Stimulated activated memory B cell treated with anti-CD40 and anti-IgM and Interleukin-4, amounts not matched to agents 10 μg/mL and 1 μg/mL and 100 μg/mL, for 72 hours (primary cell): ENCODE data around the gene RIOX2.
"Not testable (repeated sequence)": the region's sequence is repeated elsewhere in the genome, so short reads cannot be mapped to it uniquely, and the experiment has no call there.

Experiments
- ATAC-seq: fragments of 150-1000 bp; cut with Tn5 transposase; 2 replicates; pipeline ENCODE4 v1.10.0; 2021
- H3K27ac Mint-ChIP-seq: one replicate; pipeline ENCODE4 v1.8.0; 2022; ENCODE audit warnings: mild to moderate bottlenecking, mixed read lengths
- H3K27me3 Mint-ChIP-seq: one replicate; pipeline ENCODE4 v1.8.0; 2022; ENCODE audit warnings: mixed read lengths
- H3K36me3 Mint-ChIP-seq: one replicate; pipeline ENCODE4 v1.8.0; 2022; ENCODE audit warnings: mixed read lengths
- H3K4me1 Mint-ChIP-seq: one replicate; pipeline ENCODE4 v1.8.0; 2022; ENCODE audit warnings: mixed read lengths
- H3K4me3 Mint-ChIP-seq: one replicate; pipeline ENCODE4 v1.8.0; 2022; ENCODE audit warnings: mild to moderate bottlenecking, moderate library complexity, mixed read lengths
- H3K9me3 Mint-ChIP-seq: one replicate; pipeline ENCODE4 v1.8.0; 2022; ENCODE audit warnings: mixed read lengths

Gene RIOX2

GRCh38 chr3:97971679-97972567, at the start of gene RIOX2:
TSS of gene RIOX2 (minus strand) at chr3:97972431. CDS start at chr3:97967593, 4,838 bp downstream.
- Mint-ChIP-seq H3K9me3 (no peaks in the 10 kb centered on the region), H3K27me3 (no peaks in the 10 kb centered on the region), H3K36me3 (peaks cover 15% of the 10 kb centered on the region), H3K4me3 (peak within 1 kb of the TSS; percentile 93), H3K27ac (peak within 1 kb of the TSS; percentile 91), H3K4me1 (peaks cover 61% of the 10 kb centered on the region)
- ATAC-seq = peak; percentile 96

DNA sequence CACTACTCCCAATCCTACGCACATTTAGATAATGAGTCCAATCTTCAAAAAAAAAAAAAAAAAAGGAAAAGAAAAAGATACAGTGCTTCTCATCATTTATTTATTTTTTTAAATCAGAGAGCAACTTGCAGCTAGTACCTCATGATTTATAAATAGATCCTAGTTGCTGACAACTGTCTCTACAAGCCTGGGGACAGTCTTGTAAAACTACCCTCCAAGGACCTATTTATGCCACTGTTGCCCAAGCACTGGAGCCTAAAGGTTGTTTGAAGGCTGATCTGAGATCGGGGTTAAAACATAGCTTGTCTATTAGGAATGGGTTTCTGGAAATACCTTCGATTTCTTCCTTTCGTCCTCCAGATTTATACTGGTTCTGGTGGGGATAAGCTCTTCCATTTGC, 48.2 kb upstream of the RIOX2 start:
- Mint-ChIP-seq H3K36me3 (no peaks in the 10 kb centered on the region), H3K9me3 (no peaks in the 10 kb centered on the region), H3K4me3 (no peak overlapping the region)

GRCh38 chr3:98018301-98018700, 46.1 kb upstream of the RIOX2 start:
- no peaks in the 10 kb centered on the region for H3K9me3 Mint-ChIP-seq
- H3K4me3 Mint-ChIP-seq = no peak overlapping the region
- H3K27me3 Mint-ChIP-seq = peaks cover 6% of the 10 kb centered on the region
- H3K27ac Mint-ChIP-seq = no peak overlapping the region
- ATAC-seq = no peak
- no peaks in the 10 kb centered on the region for H3K36me3 Mint-ChIP-seq
- peaks cover 4% of the 10 kb centered on the region for H3K4me1 Mint-ChIP-seq

More for the DNA sequence above, 48.2 kb upstream of the RIOX2 start:
- Mint-ChIP-seq H3K27ac (no peak overlapping the region), H3K27me3 (peaks cover 9% of the 10 kb centered on the region), H3K4me1 (peaks cover 5% of the 10 kb centered on the region)
- no peak for ATAC-seq

- H3K4me1 Mint-ChIP-seq = no peaks in the 10 kb centered on the region
- H3K36me3 Mint-ChIP-seq = no peaks in the 10 kb centered on the region
- H3K27me3 Mint-ChIP-seq = peaks cover 15% of the 10 kb centered on the region
- H3K4me3 Mint-ChIP-seq = no peak overlapping the region
- no peaks in the 10 kb centered on the region for H3K9me3 Mint-ChIP-seq
- no peak for ATAC-seq
- H3K27ac Mint-ChIP-seq = no peak overlapping the region
Measured at GRCh38 chr3:98014268-98014585, 42.0 kb upstream of the RIOX2 start.

- no peaks in the 10 kb centered on the region for H3K36me3 Mint-ChIP-seq
- H3K27ac Mint-ChIP-seq = no peak overlapping the region
- no peaks in the 10 kb centered on the region for H3K4me1 Mint-ChIP-seq
- no peak overlapping the region for H3K4me3 Mint-ChIP-seq
- ATAC-seq = no peak
- no peaks in the 10 kb centered on the region for H3K9me3 Mint-ChIP-seq
- H3K27me3 Mint-ChIP-seq = peaks cover 15% of the 10 kb centered on the region
Measured at GRCh38 chr3:98013411-98014267, 41.4 kb upstream of the RIOX2 start.

- Mint-ChIP-seq H3K36me3 (no peaks in the 10 kb centered on the region), H3K4me3 (no peak overlapping the region), H3K27me3 (peaks cover 15% of the 10 kb centered on the region), H3K4me1 (no peaks in the 10 kb centered on the region), H3K27ac (no peak overlapping the region), H3K9me3 (no peaks in the 10 kb centered on the region)
- ATAC-seq = no peak
Measured at GRCh38 chr3:98012979-98013378, 40.7 kb upstream of the RIOX2 start.

GRCh38 chr3:98010883-98011449, 38.7 kb upstream of the RIOX2 start:
- H3K36me3 Mint-ChIP-seq, H3K4me1 Mint-ChIP-seq, H3K9me3 Mint-ChIP-seq, ATAC-seq, H3K27ac Mint-ChIP-seq, H3K4me3 Mint-ChIP-seq: not testable (repeated sequence)
- H3K27me3 Mint-ChIP-seq = peaks cover 25% of the 10 kb centered on the region

DNA sequence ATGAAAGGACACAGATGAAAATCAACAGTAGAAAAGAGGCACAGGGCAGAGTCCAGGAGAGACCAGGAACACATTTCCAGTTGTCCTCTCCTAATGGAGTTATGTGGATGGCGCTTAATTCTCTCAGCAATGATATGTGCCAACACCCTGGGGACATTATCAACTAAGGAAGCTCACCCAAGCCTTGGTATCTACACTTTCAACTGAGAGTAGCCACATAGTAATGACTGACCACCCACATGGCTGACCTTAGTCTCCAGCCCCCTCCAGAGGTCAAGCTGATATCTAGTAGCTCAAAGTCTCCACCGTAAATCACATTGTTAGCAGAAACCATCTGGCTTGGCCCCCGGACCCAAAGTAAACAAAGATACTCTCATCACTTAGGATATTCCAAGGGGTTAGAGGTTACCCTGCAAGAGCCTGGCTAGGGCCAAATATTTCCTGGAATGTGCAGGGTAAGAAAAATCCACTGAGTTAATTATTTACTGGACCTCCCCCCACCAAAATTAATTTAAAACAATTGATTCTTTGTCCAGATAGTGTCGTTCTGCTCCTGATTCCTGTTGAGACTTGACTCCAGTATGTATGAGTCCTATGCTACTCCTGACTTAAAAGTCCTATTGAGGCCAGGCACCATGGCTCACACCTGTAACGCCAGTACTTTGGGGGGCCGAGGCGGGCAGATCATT, 38.1 kb upstream of the RIOX2 start:
- Mint-ChIP-seq H3K9me3 (no peaks in the 10 kb centered on the region), H3K4me1 (no peaks in the 10 kb centered on the region), H3K27me3 (peaks cover 25% of the 10 kb centered on the region), H3K27ac (no peak overlapping the region), H3K36me3 (no peaks in the 10 kb centered on the region), H3K4me3 (no peak overlapping the region)
- no peak for ATAC-seq

DNA sequence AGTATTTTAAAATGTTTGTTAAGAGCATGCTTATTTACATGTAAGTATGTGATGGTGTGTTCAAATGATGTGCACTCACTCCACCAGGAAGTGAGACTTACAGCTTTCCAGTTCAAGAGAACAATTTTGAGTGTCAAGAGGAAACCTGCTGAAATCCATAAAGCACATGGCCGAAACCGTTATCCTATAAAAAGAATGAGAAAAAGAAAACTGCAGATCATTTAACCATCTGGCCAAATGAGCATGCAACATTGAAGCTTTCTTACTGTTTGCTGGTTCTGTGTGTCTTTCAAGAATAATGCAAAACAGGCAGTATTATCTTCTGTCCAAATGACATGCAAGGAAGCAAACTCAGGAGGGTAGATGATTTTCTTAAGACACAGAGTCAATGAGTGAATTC, 36.6 kb upstream of the RIOX2 start:
- Mint-ChIP-seq H3K27ac (no peak overlapping the region), H3K36me3 (no peaks in the 10 kb centered on the region), H3K27me3 (peaks cover 25% of the 10 kb centered on the region), H3K9me3 (no peaks in the 10 kb centered on the region), H3K4me3 (no peak overlapping the region), H3K4me1 (peaks cover 5% of the 10 kb centered on the region)
- ATAC-seq = no peak

DNA sequence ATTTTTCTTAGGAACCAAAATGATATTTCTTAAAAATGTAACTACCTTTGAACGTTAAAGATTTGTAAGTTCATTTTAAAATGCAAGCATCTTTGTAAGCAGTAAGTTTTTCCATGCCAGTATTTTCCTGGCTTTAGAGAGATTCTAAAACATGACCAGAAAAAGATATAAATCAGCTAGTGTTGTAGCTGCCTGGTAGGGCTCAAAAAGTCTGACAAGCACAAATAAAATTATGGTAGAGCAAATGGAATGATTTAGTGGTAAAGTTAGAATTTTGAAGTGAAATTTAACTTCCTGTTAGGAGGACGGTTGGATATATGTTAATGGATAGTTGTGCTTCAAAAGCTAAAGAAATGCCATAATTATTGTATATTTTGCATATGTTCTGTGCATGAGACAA, 33.2 kb upstream of the RIOX2 start:
- no peaks in the 10 kb centered on the region for H3K9me3 Mint-ChIP-seq

GRCh38 chr3:98004721-98005120, 32.5 kb upstream of the RIOX2 start:
- Mint-ChIP-seq H3K27me3 (peaks cover 10% of the 10 kb centered on the region), H3K4me1 (peaks cover 11% of the 10 kb centered on the region), H3K36me3 (no peaks in the 10 kb centered on the region), H3K9me3 (no peaks in the 10 kb centered on the region), H3K4me3 (no peak overlapping the region), H3K27ac (no peak overlapping the region)
- ATAC-seq = no peak

More for the DNA sequence above, 33.2 kb upstream of the RIOX2 start:
- Mint-ChIP-seq H3K36me3 (no peaks in the 10 kb centered on the region), H3K27ac (no peak overlapping the region), H3K4me3 (no peak overlapping the region), H3K27me3 (peaks cover 10% of the 10 kb centered on the region), H3K4me1 (peaks cover 11% of the 10 kb centered on the region)
- no peak for ATAC-seq

- Mint-ChIP-seq H3K36me3 (no peaks in the 10 kb centered on the region), H3K4me3 (no peak overlapping the region), H3K27ac (no peak overlapping the region), H3K27me3 (peaks cover 19% of the 10 kb centered on the region), H3K4me1 (peaks cover 11% of the 10 kb centered on the region), H3K9me3 (no peaks in the 10 kb centered on the region)
- no peak for ATAC-seq
Measured at GRCh38 chr3:98003306-98003969, 31.2 kb upstream of the RIOX2 start.

DNA sequence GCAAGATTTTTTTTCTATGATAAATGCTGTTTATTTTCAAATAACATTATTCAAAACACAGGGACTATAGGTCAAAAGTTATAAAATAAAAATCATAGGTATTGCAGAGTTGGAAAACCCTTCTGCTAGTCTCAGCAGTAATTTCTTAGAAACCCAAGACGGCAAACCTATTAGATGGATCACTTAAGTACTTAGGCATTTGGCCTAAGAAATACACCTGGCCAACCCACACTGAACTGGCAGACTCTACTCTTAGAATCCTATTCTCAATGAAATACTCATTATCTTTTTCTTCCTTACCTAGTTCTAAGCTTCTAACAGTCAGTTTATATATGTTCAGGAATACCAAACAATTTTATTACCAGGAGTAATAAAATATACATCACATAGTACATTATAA, 30.5 kb upstream of the RIOX2 start:
- Mint-ChIP-seq H3K4me1 (peaks cover 11% of the 10 kb centered on the region), H3K9me3 (no peaks in the 10 kb centered on the region), H3K4me3 (no peak overlapping the region), H3K27me3 (peaks cover 19% of the 10 kb centered on the region), H3K36me3 (no peaks in the 10 kb centered on the region), H3K27ac (no peak overlapping the region)
- ATAC-seq = no peak

DNA sequence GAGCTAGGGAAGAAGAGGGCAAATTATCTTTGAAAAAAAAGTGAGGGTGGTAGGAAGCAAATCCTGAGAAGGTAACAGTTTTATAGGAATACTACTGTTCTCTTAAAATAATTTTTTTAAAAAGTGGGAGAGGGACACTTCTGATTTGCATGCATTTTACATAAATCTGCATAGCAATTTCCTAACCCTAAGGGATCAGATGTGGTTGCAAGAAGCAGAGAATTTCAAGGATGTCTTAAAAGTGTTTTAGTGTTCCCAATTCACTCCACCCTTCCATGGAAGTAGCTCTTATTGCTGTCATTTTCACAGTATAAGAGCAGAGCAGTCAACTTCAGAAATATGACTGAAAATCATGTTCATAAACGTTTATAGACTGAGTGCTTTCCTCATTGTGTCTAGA, 27.8 kb upstream of the RIOX2 start:
- ATAC-seq = no peak
- Mint-ChIP-seq H3K27ac (no peak overlapping the region), H3K36me3 (no peaks in the 10 kb centered on the region)

More for the DNA sequence above, 27.8 kb upstream of the RIOX2 start:
- Mint-ChIP-seq H3K4me1 (peaks cover 11% of the 10 kb centered on the region), H3K4me3 (no peak overlapping the region), H3K9me3 (no peaks in the 10 kb centered on the region), H3K27me3 (peaks cover 9% of the 10 kb centered on the region)
